Measurements from ENCODE around the gene TENT5D. TPM values are rescaled to one million over a fixed set of nuclear protein-coding genes. Genes with fewer than 3 reads are reported as not detected.
"Not testable (repeated sequence)": the region's sequence is repeated elsewhere in the genome, so short reads cannot be mapped to it uniquely, and the experiment has no call there.

TENT5D gene
- total RNA-seq = not detected
- polyA plus RNA-seq = not detected
- long read RNA-seq, donor 1 = 0 reads
- long read RNA-seq, donor 2 = 0 reads
- long read RNA-seq, donor 3 = 0 reads
- long read RNA-seq, donor 4 = 0 reads
- long read RNA-seq, donor 5 = 0 reads
- long read RNA-seq, donor 6 = 0 reads
- long read RNA-seq, donor 7 = 0 reads
- long read RNA-seq, donor 8 = 0 reads
- long read RNA-seq, donor 9 = 0 reads
- long read RNA-seq, donor 10 = 0 reads

DNA sequence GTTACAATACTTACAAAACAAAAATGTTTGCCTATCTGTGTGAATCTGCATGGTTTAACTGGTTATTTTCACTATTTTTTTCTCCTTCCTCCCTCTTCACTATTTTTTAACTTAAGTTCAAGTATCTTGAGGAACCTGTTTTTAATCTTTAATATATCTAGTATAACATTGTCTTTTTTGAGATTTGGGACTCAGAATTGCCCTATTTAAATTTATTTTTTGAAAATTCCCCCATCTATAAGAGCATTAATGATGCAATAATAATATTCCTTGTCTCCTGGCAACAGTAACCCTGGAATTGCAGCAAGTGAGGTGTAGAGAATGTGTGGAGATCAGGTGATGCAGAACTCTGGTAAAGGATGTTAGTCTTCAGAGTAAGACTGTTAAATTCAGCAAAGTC, at the start of gene TENT5D:
Gene TENT5D, plus strand, starts transcription at position 301 of the 400 bp plus-strand sequence. CDS start 22,093 bp downstream, outside the sequence.
- Histone ChIP-seq H3K4me3 (ENCODE audit: low read length in 2 of 2) (no peak within 1 kb of the TSS), H3K27me3 (ENCODE audit: control insufficient read depth in 2 of 2, insufficient read depth in 1 of 2, low read length in 1 of 2) (no peaks in the 10 kb centered on the region), H3K4me1 (ENCODE audit: control insufficient read depth in 2 of 2, insufficient read depth in 2 of 2, low read length in 2 of 2) (no peaks in the 10 kb centered on the region), H3K36me3 (ENCODE audit: control insufficient read depth in 2 of 2, insufficient read depth in 2 of 2, low read length in 1 of 2) (no peaks in the 10 kb centered on the region), H3K9me3 (ENCODE audit: control insufficient read depth in 2 of 2, insufficient read depth in 1 of 2, low read length in 1 of 2) (no peaks in the 10 kb centered on the region), H3K27ac (ENCODE audit: low read depth in 1 of 2, low read length in 1 of 2) (no peak within 1 kb of the TSS)
- no peak for DNase-seq (ENCODE audit: low read depth in 6 of 9, low spot score in 9 of 9)

DNA sequence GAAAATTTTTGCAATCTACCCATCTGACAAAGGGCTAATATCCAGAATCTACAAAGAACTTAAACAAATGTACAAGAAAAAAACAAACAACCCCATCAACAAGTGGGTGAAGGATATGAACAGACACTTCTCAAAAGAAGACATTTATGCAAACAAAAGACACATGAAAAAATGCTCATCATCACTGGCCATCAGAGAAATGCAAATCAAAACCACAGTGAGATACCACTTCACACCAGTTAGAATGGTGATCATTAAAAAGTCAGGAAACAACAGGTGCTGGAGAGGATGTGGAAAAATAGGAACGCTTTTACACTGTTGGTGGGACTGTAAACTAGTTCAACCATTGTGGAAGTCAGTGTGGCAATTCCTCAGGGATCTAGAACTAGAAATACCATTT, 34.6 kb upstream of the TENT5D start:
- H3K9me3 ChIP-seq (ENCODE audit: control insufficient read depth in 2 of 2, insufficient read depth in 1 of 2, low read length in 1 of 2); H3K36me3 ChIP-seq (ENCODE audit: control insufficient read depth in 2 of 2, insufficient read depth in 2 of 2, low read length in 1 of 2); DNase-seq (ENCODE audit: low read depth in 6 of 9, low spot score in 9 of 9); H3K27ac ChIP-seq (ENCODE audit: low read depth in 1 of 2, low read length in 1 of 2); H3K27me3 ChIP-seq (ENCODE audit: control insufficient read depth in 2 of 2, insufficient read depth in 1 of 2, low read length in 1 of 2); H3K4me3 ChIP-seq (ENCODE audit: low read length in 2 of 2); H3K4me1 ChIP-seq (ENCODE audit: control insufficient read depth in 2 of 2, insufficient read depth in 2 of 2, low read length in 2 of 2): not testable (repeated sequence)
- WGBS = 0% methylated on average over 1 of the region's 1 CpG

DNA sequence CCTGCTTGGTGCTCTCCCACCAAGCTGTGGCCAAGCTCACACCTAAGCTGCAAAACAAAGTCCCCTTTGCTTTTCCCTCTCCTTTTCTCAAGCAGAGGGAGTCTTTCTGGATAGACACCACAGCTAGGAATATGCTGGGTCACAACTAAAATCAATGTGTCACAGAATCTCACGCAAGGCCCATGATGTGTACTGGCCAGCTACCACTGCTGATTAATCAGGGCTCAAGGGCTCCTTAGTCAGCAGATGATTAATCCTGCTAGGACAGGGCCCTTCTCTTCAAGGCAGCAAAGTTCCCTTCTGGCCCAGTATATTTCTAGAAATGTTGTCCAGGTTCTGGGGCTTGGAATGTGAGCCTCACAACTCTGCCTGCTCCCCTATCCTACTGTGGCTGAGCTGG, 32.0 kb upstream of the TENT5D start:
- Histone ChIP-seq H3K4me1 (ENCODE audit: control insufficient read depth in 2 of 2, insufficient read depth in 2 of 2, low read length in 2 of 2) (no peaks in the 10 kb centered on the region), H3K27ac (ENCODE audit: low read depth in 1 of 2, low read length in 1 of 2) (no peak overlapping the region), H3K4me3 (ENCODE audit: low read length in 2 of 2) (no peak overlapping the region), H3K36me3 (ENCODE audit: control insufficient read depth in 2 of 2, insufficient read depth in 2 of 2, low read length in 1 of 2) (no peaks in the 10 kb centered on the region), H3K9me3 (ENCODE audit: control insufficient read depth in 2 of 2, insufficient read depth in 1 of 2, low read length in 1 of 2) (peaks cover 0 to 4% of the 10 kb centered on the region in 2 donors), H3K27me3 (ENCODE audit: control insufficient read depth in 2 of 2, insufficient read depth in 1 of 2, low read length in 1 of 2) (no peaks in the 10 kb centered on the region)
- no peak for DNase-seq (ENCODE audit: low read depth in 6 of 9, low spot score in 9 of 9)
- whole genome bisulfite sequencing = 90% methylated on average over 1 of the region's 1 CpG

DNA sequence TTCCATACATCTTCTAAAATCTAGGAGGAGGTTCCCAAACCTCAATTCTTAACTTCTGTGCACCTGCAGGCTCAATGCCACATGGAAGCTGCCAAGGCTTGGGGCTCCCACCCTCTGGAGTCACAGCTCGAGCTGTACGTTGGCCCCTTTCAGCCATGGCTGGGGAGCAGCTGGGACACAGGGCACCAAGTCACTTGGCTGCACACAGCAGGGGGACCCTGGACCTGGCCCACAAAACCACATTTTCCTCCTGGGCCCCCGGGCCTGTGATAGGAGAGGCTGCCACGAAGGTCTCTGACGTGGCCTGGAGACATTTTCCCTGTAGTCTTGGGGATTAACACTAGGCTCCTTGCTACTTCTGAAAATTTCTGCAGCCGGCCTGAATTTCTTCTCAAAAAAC, 8.2 kb upstream of the TENT5D start:
- H3K36me3 ChIP-seq (ENCODE audit: control insufficient read depth in 2 of 2, insufficient read depth in 2 of 2, low read length in 1 of 2) = no peaks in the 10 kb centered on the region
- no peaks in the 10 kb centered on the region for H3K9me3 ChIP-seq (ENCODE audit: control insufficient read depth in 2 of 2, insufficient read depth in 1 of 2, low read length in 1 of 2)
- no peak overlapping the region for H3K4me3 ChIP-seq (ENCODE audit: low read length in 2 of 2)
- no peak for DNase-seq (ENCODE audit: low read depth in 6 of 9, low spot score in 9 of 9)
- H3K27ac ChIP-seq (ENCODE audit: low read depth in 1 of 2, low read length in 1 of 2) = no peak overlapping the region
- no peaks in the 10 kb centered on the region for H3K27me3 ChIP-seq (ENCODE audit: control insufficient read depth in 2 of 2, insufficient read depth in 1 of 2, low read length in 1 of 2)
- H3K4me1 ChIP-seq (ENCODE audit: control insufficient read depth in 2 of 2, insufficient read depth in 2 of 2, low read length in 2 of 2) = no peaks in the 10 kb centered on the region
- 75% methylated on average over 6 of the region's 6 CpGs for WGBS

DNA sequence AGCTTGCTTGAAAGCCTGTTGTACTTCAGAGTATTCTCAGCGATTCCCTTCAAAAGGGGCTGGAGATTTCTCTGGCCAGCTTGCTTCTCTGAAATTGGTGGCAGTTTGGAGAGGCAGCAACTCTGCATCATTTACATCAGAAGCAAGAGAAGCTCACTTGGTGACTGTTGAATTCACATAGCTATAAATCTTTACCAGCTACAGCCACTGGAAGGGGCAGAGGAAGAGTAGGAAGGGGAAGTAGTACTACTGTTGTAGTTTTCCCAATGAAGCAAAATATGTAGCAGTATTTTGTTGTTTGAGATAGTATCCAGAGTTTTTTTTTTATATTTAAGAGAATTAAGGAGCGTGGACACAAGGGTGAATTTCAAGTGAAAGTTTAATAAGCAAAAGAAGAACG, 2.8 kb downstream of the TENT5D start:
- no peak for DNase-seq (ENCODE audit: low read depth in 6 of 9, low spot score in 9 of 9)
- Histone ChIP-seq H3K36me3 (ENCODE audit: control insufficient read depth in 2 of 2, insufficient read depth in 2 of 2, low read length in 1 of 2) (no peaks in the 10 kb centered on the region), H3K4me3 (ENCODE audit: low read length in 2 of 2) (no peak overlapping the region), H3K27ac (ENCODE audit: low read depth in 1 of 2, low read length in 1 of 2) (no peak overlapping the region), H3K4me1 (ENCODE audit: control insufficient read depth in 2 of 2, insufficient read depth in 2 of 2, low read length in 2 of 2) (no peaks in the 10 kb centered on the region), H3K27me3 (ENCODE audit: control insufficient read depth in 2 of 2, insufficient read depth in 1 of 2, low read length in 1 of 2) (no peaks in the 10 kb centered on the region), H3K9me3 (ENCODE audit: control insufficient read depth in 2 of 2, insufficient read depth in 1 of 2, low read length in 1 of 2) (no peaks in the 10 kb centered on the region)
- 83% methylated on average over 3 of the region's 3 CpGs for WGBS

DNA sequence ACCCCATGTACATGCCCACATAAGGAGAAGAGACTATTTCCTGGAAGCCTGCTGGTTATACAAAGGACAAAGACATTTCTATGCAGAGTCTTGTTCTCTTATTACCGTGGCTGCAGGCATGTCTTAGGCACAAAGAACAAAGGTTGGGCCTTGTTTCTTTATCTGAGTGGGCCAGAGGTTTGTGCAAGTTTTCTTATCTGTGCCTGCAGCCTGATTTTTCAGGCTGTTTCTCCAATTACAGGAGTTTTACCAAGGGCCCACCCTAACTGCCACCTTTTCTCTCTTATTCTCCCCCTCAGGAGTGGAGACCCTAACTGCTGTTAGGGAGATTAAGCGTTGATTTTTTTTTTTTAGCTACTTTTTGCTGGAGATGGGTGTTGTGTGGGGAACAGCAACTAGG, 3.5 kb downstream of the TENT5D start:
- Histone ChIP-seq H3K9me3 (ENCODE audit: control insufficient read depth in 2 of 2, insufficient read depth in 1 of 2, low read length in 1 of 2) (no peaks in the 10 kb centered on the region), H3K27ac (ENCODE audit: low read depth in 1 of 2, low read length in 1 of 2) (no peak overlapping the region)
- WGBS = 71% methylated on average over 2 of the region's 2 CpGs

DNA sequence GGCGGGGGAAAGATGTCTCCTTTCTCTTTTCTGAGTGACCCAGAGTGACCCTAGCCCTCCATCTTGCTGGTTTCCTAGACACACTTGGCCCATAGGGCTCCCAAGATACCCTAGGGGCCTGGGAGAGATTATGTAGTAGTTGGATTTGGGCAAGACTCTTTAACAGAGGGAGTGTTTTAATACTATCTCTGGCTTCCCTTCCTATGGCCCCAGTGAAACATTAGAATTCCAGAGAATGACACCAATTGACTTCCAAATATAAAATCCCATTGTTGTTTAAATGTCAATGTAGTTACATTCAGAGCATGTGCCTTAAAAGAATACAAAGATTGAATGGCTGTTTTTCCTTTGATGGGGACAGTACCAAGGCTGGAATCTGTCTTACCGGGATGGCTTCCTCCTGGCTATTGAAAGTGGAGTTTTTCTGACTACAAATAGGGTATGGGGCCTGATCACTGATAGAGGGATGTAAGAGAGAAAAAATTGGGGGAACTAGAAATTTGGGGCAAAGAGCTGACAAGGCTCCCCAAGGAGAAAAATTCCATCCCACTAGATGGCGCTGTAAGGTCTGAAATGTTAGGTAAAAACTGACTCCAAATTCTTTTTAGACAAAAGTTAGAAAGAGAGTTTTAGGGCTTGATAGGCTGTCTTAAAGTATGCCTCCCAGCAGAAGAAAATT, 10.7 kb downstream of the TENT5D start:
- Histone ChIP-seq H3K4me3 (ENCODE audit: low read length in 2 of 2) (no peak overlapping the region), H3K9me3 (ENCODE audit: control insufficient read depth in 2 of 2, insufficient read depth in 1 of 2, low read length in 1 of 2) (no peaks in the 10 kb centered on the region), H3K27me3 (ENCODE audit: control insufficient read depth in 2 of 2, insufficient read depth in 1 of 2, low read length in 1 of 2) (no peaks in the 10 kb centered on the region), H3K27ac (ENCODE audit: low read depth in 1 of 2, low read length in 1 of 2) (no peak overlapping the region), H3K36me3 (ENCODE audit: control insufficient read depth in 2 of 2, insufficient read depth in 2 of 2, low read length in 1 of 2) (no peaks in the 10 kb centered on the region), H3K4me1 (ENCODE audit: control insufficient read depth in 2 of 2, insufficient read depth in 2 of 2, low read length in 2 of 2) (no peaks in the 10 kb centered on the region)
- no peak for DNase-seq (ENCODE audit: low read depth in 6 of 9, low spot score in 9 of 9)
- WGBS = 78% methylated on average over 3 of the region's 3 CpGs

More for the DNA sequence above, 3.5 kb downstream of the TENT5D start:
- no peaks in the 10 kb centered on the region for H3K4me1 ChIP-seq (ENCODE audit: control insufficient read depth in 2 of 2, insufficient read depth in 2 of 2, low read length in 2 of 2)
- no peaks in the 10 kb centered on the region for H3K36me3 ChIP-seq (ENCODE audit: control insufficient read depth in 2 of 2, insufficient read depth in 2 of 2, low read length in 1 of 2)
- H3K4me3 ChIP-seq (ENCODE audit: low read length in 2 of 2) = no peak overlapping the region
- no peak for DNase-seq (ENCODE audit: low read depth in 6 of 9, low spot score in 9 of 9)
- no peaks in the 10 kb centered on the region for H3K27me3 ChIP-seq (ENCODE audit: control insufficient read depth in 2 of 2, insufficient read depth in 1 of 2, low read length in 1 of 2)

DNA sequence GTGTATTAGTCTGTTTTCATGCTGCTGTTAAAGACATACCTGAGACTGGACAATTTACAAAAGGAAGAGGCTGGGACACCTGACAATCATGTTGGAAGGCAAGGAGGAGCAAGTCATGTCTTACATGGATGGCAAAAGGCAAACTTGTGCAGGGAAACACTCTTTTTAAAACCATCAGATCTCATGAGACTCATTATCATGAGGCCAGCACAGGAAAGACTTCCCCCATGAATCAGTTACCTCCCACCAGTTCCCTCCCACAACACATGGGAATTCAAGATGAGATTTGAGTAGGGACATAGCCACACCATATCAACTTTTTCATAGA, 11.2 kb downstream of the TENT5D start:
- H3K4me1 ChIP-seq (ENCODE audit: control insufficient read depth in 2 of 2, insufficient read depth in 2 of 2, low read length in 2 of 2) = no peaks in the 10 kb centered on the region
- H3K27ac ChIP-seq (ENCODE audit: low read depth in 1 of 2, low read length in 1 of 2) = no peak overlapping the region
- DNase-seq (ENCODE audit: low read depth in 6 of 9, low spot score in 9 of 9) = no peak
- no peaks in the 10 kb centered on the region for H3K27me3 ChIP-seq (ENCODE audit: control insufficient read depth in 2 of 2, insufficient read depth in 1 of 2, low read length in 1 of 2)
- no peaks in the 10 kb centered on the region for H3K9me3 ChIP-seq (ENCODE audit: control insufficient read depth in 2 of 2, insufficient read depth in 1 of 2, low read length in 1 of 2)
- H3K36me3 ChIP-seq (ENCODE audit: control insufficient read depth in 2 of 2, insufficient read depth in 2 of 2, low read length in 1 of 2) = no peaks in the 10 kb centered on the region
- H3K4me3 ChIP-seq (ENCODE audit: low read length in 2 of 2) = no peak overlapping the region

DNA sequence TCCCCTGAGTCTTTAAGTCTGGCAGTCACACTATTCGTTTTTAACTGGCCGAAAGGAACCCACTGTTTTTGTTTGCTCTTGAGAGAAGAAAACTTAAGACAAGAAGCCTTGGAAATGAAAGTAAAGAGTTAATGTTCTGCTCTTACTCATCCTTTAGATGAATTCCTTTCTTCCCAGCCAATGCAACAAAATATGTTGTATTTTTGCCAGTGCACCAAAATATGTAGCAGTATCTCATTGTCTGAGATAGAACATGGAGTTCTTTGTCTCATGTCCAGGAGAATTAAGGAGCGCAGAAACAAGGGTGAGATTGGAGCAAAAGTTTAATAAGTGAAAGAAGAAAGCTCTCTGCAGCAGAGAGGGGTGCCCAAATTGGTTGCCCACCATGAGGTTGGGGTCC, 12.2 kb downstream of the TENT5D start:
- no peak for DNase-seq (ENCODE audit: low read depth in 6 of 9, low spot score in 9 of 9)

More for the DNA sequence above, 12.2 kb downstream of the TENT5D start:
- 97% methylated on average over 3 of the region's 3 CpGs for WGBS
- Histone ChIP-seq H3K36me3 (ENCODE audit: control insufficient read depth in 2 of 2, insufficient read depth in 2 of 2, low read length in 1 of 2) (no peaks in the 10 kb centered on the region), H3K4me1 (ENCODE audit: control insufficient read depth in 2 of 2, insufficient read depth in 2 of 2, low read length in 2 of 2) (no peaks in the 10 kb centered on the region), H3K27ac (ENCODE audit: low read depth in 1 of 2, low read length in 1 of 2) (no peak overlapping the region), H3K27me3 (ENCODE audit: control insufficient read depth in 2 of 2, insufficient read depth in 1 of 2, low read length in 1 of 2) (no peaks in the 10 kb centered on the region), H3K4me3 (ENCODE audit: low read length in 2 of 2) (no peak overlapping the region), H3K9me3 (ENCODE audit: control insufficient read depth in 2 of 2, insufficient read depth in 1 of 2, low read length in 1 of 2) (no peaks in the 10 kb centered on the region)
